ENCODE measurements around the gene RIT1. TPM values are rescaled to one million over a fixed set of nuclear protein-coding genes. Genes with fewer than 3 reads are reported as not detected.

RIT1 gene
- total RNA-seq, 1 donor from 2014 or later = 49.8 TPM

GRCh38 chr1:155938220-155938627 lies 27.1 kb upstream of the RIT1 start:
- H3K4me3 ChIP-seq (ENCODE audit: low read depth, low read length) = no peak overlapping the region
- DNase-seq (ENCODE audit: low read depth) (peak; percentile 72), FAIRE-seq (no peak)
- peaks cover 3% of the 10 kb centered on the region for H3K36me3 ChIP-seq (ENCODE audit: control insufficient read depth, insufficient read depth, low read length)
- no peaks in the 10 kb centered on the region for H3K27me3 ChIP-seq (ENCODE audit: control insufficient read depth, insufficient read depth, low read length)
- TF ChIP-seq CTCF (IDR thresholded peaks at IDR 0.05; ENCODE audit: insufficient read depth, low read length, severe bottlenecking) = peak; percentile 69

- H3K36me3 ChIP-seq (ENCODE audit: control insufficient read depth, insufficient read depth, low read length) = peaks cover 3% of the 10 kb centered on the region
- H3K27me3 ChIP-seq (ENCODE audit: control insufficient read depth, insufficient read depth, low read length) = no peaks in the 10 kb centered on the region
- peak overlapping the region; percentile 82 for H3K4me3 ChIP-seq (ENCODE audit: low read depth, low read length)
- TF ChIP-seq CTCF (IDR thresholded peaks at IDR 0.05; ENCODE audit: insufficient read depth, low read length, severe bottlenecking) = no peak
- FAIRE-seq = no peak
- peak; percentile 30 for DNase-seq (ENCODE audit: low read depth)
Measured at GRCh38 chr1:155934936-155935590, 23.9 kb upstream of the RIT1 start.

GRCh38 chr1:155934097-155934935 lies 23.2 kb upstream of the RIT1 start, which contains the start of gene KHDC4:
TSS of gene KHDC4 (minus strand) at chr1:155934413. CDS start at chr1:155934373, 40 bp downstream.
- peak; percentile 93 for FAIRE-seq

GRCh38 chr1:155933591-155934096 lies 22.5 kb upstream of the RIT1 start:
- FAIRE-seq (no peak), DNase-seq (ENCODE audit: low read depth) (no peak)
- Histone ChIP-seq H3K36me3 (ENCODE audit: control insufficient read depth, insufficient read depth, low read length) (peaks cover 3% of the 10 kb centered on the region), H3K4me3 (ENCODE audit: low read depth, low read length) (peak overlapping the region; percentile 82), H3K27me3 (ENCODE audit: control insufficient read depth, insufficient read depth, low read length) (no peaks in the 10 kb centered on the region)
- TF ChIP-seq CTCF (IDR thresholded peaks at IDR 0.05; ENCODE audit: insufficient read depth, low read length, severe bottlenecking) = no peak

More at GRCh38 chr1:155934097-155934935, 23.2 kb upstream of the RIT1 start, which contains the start of gene KHDC4:
- peak within 1 kb of the TSS; percentile 82 for H3K4me3 ChIP-seq (ENCODE audit: low read depth, low read length)
- H3K36me3 ChIP-seq (ENCODE audit: control insufficient read depth, insufficient read depth, low read length) = peaks cover 3% of the 10 kb centered on the region
- DNase-seq (ENCODE audit: low read depth) = peak; percentile 100
- peak; percentile 7 for TF ChIP-seq CTCF (IDR thresholded peaks at IDR 0.05; ENCODE audit: insufficient read depth, low read length, severe bottlenecking)
- no peaks in the 10 kb centered on the region for H3K27me3 ChIP-seq (ENCODE audit: control insufficient read depth, insufficient read depth, low read length)

- no peak for FAIRE-seq
- no peaks in the 10 kb centered on the region for H3K27me3 ChIP-seq (ENCODE audit: control insufficient read depth, insufficient read depth, low read length)
- TF ChIP-seq CTCF (IDR thresholded peaks at IDR 0.05; ENCODE audit: insufficient read depth, low read length, severe bottlenecking) = no peak
- DNase-seq (ENCODE audit: low read depth) = peak; percentile 43
- H3K4me3 ChIP-seq (ENCODE audit: low read depth, low read length) = no peak overlapping the region
- H3K36me3 ChIP-seq (ENCODE audit: control insufficient read depth, insufficient read depth, low read length) = peaks cover 5% of the 10 kb centered on the region
Measured at GRCh38 chr1:155932487-155932886, 21.3 kb upstream of the RIT1 start.

Data from bronchial epithelial cell (primary cell).